IPS DF 4.7 (cell line): Measurements from ENCODE around the gene NUP205.

Experiments
- DNase-seq: peaks from one replicate; pipeline ENCODE4 v3.0.0-alpha.2; 2013; ENCODE audit warnings: low spot score; ENCODE audit errors: extremely low read depth

Gene NUP205

DNA sequence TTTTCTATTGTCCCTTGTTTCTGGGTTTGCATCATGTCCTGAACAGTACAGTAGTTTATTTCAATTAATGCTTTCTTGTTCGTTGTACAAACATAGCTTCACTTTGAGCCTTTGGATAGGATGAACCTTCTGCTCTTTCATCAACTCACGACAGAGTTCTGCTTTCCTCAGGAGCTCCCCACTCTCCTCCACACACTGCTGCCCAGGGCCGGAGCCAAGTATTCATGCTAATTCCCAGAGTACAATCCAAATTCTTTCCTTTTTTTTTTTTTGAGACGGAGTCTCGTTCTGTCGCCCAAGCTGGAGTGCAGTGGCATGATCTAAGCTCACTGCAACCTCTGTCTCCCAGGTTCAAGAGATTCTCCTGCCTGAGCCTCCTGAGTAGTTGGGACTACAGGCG is 7.5 kb upstream of the NUP205 start:
- DNase-seq = no peak

DNA sequence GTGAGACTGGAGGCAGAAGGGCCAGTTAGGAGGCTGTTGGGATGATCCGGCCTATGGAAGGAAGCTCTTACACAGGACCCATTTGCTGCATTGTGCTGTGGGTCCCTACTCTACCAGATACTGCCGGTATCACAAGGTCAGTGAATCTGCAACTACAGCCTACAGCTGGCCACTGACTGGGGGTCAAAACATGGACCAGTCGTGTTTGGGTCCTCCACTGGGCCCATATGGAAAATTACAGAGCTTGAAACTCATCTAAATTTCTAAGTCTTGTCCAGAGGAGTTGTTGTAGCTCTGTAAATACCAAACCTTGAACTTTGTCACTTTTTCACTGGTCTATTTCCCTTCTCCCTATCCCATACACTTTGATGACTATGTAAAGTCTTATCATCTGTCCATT is 5.6 kb upstream of the NUP205 start:
- DNase-seq = no peak

DNA sequence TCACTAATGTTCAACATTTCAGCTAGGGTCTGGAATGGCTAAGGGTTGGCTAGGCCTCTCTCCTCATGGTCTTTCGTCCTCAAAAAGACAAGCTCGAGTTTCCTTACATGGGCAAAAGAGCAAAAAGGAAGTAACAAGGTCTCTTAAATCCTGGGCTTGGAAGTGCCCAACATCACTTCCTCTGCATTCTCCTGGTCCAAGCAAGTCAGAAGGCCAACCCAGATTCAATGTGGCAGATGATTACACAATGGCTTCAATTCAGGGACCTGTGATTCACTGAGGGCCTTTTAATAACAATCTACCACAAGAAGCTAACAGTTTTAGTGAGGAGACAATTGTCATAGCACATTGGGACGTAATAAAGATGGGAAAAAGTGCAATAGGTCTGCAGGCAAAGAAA is 4.4 kb upstream of the NUP205 start:
- DNase-seq = no peak

DNA sequence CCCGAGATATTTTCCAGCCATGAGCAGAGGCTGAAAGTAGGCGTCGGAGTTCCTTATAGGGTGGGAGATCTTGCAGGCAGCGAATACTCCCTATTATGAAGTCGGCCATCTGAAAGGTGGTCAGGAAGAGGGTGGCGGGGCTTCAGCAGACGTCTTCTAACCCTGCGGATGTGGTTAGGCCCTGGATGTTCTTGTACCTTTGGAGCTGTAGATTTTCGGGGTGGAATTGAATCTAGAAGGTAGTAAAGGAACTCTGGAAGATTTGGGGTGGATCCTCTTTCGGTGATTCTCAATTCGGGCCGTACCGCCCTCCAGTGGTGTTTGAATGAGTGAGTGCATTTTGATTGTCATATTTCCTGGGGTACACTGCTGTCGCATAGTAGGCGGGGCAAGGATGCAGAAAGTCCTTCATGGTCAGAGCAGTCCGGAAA is 635 bp downstream of the NUP205 start:
- DNase-seq = no peak

DNA sequence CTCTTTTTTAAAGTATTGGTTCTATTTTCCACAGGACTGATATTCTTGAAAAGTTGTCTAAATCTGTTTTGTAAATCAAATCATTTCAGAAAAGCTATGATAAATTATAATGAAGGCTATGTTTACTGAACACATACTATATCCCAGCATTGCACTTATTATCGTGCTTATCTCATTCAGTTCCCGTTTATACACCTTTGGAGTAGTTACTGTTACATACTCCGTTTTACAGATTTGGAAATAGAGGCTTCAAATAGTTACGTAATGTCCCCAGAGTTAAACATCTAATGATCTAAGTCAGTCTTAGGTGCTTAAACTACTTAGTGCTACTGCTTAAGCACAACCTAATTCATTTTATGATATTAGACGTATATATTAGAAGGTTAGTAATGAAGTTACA is 1.2 kb downstream of the NUP205 start:
- no peak for DNase-seq

DNA sequence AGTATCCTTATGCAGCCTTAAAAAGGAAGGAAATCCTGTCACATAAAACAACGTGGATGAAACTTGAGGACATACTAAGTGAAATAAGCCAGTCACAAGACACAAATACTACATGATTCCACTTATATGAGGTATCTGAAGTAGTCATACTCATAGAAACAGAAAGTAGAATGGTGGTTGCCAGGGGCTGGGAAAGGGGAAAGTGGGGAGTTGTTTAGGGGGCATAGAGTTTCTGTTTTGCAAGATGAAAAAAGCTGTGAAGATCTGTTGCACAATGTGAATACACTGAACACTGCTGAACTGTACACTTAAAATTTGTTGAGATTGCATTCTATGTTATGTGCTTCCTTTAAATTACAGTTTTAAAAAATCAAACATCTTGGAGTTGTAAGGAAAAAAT is 2.9 kb downstream of the NUP205 start:
- no peak for DNase-seq

DNA sequence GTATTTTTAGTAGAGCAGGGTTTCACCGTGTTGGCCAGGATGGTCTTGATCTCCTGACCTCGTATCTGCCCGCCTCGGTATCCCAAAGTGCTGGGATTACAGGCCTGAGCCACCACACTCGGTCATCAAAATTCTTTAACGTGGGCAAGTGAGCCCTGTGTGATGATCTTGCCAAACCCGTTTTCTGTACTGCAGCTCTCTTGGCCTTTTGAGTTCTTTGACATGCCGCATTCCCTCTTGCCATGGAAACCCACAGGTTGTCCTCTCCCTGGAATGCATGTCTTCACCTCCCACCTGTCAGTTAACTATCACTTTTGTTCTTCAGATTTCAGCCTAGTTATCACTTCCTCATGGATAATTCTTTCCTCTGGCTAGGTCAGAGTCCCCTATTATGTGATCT is 5.0 kb downstream of the NUP205 start:
- no peak for DNase-seq

DNA sequence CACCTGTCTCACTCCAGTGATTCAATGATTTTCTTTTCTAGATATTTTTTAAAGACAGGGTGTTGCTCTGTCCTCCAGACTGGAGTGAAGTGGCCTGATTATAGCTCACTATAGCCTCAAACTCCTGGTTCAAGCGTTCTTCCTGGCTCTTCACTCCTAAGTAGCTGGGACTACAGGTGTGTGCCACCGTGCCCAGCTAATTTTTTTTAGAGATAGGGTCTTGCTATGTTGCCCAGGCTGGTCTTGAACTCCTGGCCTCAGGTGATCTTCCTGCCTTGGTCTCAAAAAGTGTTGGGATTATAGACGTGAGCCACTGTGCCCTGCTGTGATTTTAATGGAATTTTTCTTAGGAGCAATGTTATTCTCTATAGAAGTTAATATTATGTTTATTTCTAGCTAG is 14.1 kb downstream of the NUP205 start:
- DNase-seq = no peak

DNA sequence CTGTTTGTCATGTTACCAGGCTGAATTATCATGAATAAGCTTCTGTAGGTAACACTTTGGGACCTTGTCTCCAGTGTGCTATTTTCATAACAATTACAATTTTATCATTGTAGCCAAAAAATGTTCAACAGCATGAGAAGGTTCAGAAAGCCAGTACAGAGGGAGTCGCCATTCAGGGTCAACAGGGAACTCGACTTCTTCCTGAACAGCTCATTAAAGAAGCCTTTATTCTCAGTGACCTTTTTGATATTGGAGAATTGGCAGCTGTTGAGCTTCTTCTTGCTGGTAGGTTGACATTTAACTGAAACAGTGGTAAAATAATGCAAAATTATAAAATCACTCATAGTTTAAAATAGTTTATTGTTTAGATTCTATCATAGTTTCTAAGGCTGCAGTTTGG is 15.8 kb downstream of the NUP205 start:
- no peak for DNase-seq

DNA sequence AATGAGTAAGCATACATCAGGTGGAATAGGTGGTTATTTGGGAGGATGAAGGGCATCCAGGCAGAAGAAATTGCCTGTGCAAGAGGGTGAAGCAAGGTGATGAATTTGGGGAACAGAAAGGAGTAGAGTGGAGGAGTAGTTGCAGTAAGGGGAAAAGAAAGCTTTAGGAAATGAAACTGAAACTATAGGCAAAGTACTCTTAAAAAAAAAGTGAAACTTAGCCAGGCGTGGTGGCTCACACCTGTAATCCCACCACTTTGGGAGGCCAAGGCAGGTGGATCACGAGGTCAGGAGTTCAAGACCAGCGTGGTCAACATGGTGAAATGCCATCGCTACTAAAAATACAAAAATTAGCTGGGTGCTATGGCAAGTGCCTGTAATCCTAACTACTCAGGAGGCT is 17.6 kb downstream of the NUP205 start:
- no peak for DNase-seq

DNA sequence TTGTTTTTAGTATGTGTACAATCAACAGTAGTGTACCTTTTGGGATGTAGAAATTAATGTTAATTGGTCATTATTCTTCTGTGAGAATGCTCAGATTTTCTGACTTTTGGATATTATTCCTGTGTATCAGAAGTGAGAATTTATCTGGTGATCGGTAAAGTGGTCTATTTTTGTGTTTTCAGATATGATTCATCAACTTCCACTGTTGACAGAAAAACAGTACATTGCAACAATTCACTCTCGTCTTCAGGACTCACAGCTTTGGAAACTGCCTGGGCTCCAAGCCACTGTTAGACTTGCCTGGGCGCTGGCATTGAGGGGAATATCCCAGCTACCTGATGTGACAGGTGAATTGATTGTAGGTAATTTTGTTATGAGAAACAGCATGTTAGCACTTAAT is 20.9 kb downstream of the NUP205 start:
- DNase-seq = no peak

DNA sequence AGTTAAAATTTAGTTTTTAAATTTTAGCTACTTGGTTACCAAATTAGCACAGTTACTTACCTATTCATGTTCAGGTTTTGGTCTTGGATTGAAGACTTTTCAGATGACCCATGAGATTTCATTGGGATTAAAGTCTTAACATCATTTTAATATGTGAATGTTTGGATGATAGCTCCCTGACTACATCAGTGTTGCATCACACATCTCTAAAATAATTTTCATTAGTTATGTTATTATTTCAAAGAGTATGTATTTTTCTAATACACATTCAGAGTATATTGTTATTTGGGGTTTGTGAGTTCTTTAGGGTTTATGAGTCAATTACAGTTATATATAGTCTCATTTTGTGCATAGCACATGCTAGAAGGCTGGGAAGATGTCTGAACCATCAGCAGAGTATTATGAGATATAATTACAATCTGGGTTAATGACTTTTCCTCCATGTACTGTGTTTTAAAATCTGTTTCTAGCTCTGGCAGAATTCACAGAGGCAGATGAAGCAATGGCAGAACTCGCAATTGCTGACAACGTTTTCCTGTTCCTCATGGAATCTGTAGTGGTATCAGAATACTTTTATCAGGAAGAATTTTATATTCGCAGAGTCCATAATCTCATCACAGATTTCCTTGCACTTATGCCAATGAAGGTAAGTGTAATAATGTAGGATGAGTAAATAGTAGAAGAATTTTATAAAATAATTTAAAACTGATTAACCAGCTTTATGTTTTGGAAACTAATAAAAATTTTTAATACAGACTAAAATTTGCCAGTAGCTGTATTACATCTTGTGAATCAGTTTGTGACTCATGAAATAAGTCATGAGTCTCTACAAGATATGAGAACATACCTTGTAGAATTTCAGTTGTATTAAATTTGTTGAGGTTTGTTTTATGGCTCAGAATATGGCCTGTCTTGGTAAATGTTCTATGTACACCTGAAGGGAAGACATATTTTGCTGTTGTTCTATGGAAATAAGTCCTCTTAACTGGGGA is 26.9 kb downstream of the NUP205 start:
- no peak for DNase-seq

DNA sequence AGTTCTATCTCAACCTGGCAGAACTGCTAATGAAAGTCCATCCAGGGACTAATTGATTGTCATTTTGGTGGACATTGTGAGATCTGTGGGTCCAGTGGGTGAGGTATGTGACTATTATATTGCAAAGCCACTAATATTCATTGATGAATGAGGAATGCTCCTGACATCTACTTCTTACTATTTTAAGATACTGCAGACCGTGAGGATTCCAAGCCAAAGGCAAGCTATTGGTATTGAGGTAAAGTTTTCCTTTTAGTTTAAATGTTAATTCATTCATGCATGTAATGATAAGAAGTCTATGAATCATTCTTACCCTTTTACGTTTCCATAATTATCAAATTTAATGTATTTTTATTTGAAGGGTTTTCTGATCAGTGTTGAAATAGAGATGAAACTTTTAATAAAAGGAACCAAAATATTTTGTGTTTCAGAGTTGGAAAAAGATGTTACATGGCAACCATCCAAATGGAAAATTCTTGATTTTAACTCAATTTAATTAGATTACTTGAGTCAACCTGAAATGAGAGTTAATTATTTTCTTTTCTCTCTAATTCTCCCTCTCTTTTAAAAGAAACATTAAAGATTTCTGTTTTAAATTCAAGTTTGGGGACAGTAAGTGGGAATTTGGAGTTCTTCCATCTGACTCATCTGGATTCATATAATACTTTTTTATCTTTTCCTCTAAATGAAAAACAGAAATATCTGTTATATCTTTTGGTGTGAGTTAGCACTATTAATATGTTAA is 39.6 kb downstream of the NUP205 start:
- DNase-seq = no peak

DNA sequence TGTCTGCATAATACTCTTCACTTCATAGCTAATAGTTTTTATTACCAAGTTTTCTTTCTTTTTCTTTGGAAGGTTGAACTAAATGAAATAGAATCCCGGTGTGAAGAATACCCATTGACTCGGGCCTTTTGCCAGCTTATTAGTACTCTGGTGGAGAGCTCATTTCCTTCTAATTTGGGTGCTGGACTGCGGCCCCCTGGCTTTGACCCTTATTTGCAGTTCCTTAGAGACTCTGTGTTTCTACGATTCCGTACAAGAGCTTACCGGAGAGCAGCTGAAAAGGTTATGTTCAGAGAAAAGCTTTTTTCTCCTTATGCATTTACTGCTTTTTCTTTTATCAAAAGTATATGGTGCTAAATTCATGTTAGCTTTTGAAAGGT is 40.2 kb downstream of the NUP205 start:
- no peak for DNase-seq

DNA sequence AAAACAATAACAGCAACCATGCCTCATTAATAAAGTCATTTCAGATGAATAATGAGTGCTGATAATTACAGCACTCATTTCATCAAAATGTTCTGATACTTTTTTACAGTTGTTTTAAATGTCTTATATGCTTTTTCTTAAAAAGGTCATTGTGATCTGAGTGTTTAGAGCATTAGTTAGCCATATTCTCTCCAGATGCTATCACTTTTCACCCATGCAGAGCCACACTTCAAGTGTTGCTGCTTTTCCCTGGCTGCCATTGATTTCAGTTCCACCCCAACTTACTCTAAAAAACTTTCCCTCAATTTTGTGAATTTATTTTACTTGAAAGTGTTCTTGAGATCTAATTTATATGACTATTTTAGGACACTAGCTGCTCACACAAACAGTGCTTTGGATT is 41.8 kb downstream of the NUP205 start:
- no peak for DNase-seq

DNA sequence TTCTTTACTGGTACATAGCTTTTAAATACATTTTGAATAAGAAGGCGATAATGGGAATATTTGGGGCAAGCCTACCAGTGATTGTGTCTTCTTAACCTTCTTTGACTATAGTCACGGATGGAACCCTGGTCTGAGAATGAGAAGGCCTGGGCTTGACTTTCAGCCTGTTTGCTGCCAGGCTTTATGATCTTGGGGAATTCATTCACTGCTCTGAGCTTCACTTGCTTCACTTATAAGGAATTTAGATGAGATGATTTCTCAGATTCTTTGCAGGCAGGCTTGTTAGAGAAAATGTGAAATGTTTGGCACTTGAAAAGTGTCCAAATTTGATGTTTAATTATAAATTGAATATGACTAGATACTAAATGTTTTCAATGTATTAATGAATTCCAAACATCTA is 42.5 kb downstream of the NUP205 start:
- DNase-seq = no peak

DNA sequence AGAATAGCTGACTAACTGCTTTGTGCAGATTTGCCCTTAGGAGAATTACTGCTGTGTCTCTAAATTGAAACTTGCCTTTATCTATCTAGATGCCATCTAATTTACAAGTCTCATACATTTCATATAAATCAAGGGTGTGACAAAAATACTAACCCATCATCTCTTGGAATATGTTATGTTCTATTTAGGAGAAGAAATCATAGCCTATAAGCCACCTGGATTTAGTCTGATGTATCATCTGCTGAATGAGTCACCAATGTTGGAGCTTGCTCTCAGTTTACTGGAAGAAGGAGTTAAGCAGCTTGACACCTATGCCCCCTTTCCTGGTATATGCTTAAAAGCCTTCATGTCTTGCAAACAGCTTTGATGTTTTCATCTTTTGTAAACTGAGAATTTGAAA is 43.5 kb downstream of the NUP205 start:
- DNase-seq = no peak

DNA sequence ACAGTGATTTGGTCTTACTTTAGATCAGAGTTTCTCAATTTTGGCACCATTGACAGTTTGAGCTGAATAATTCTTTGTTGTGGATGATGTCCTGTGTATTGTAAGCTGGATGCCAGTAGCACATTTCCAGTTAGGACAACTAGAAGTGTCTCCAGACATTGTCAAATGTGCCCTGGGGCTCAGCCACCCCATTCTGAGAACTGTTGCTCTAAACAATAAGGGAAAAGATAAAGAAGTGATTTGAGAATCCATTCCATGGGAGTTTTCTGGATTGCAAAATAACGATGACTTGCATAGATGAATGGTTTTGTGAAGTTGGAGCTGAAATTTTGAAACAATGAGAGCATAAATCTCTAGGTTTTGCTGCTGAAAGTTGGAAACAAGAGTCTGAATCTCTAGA is 44.6 kb downstream of the NUP205 start:
- no peak for DNase-seq

DNA sequence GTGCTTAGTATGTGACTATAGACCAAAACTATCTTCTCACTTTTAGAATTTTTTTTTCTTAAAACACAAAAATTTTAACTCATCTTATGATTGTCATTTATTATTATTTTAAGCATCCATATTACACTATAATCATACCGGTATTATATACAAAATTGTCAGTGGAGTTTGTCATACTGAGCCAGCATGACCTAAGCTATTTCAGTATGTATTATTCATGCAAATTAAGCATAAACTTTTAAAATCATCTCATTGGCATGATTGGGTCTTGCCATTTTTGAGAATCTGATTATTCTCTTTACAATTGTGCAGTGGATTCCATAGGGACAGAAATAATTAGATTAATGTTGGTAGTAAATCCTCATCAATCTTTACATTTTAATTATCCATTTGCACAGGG is 58.4 kb downstream of the NUP205 start:
- DNase-seq = no peak

DNA sequence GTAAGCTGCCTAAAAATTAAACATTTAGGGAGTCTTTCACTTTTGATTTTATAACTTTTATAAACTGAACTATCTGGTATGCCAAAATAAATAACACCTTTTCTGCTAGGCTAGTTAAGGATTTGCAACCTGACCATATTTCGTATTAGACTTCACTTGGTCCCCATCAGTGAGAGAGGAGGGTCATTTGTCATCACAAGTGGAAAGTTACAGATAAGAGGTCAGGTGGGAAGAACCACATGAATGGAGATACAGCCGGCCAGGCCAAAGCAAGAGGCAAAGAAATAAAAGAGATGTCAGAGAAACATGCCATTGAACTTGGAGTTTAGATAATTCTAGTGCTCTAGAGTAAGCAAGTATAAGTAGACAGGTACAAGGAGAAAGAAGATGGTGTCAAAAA is 60.1 kb downstream of the NUP205 start:
- DNase-seq = no peak

DNA sequence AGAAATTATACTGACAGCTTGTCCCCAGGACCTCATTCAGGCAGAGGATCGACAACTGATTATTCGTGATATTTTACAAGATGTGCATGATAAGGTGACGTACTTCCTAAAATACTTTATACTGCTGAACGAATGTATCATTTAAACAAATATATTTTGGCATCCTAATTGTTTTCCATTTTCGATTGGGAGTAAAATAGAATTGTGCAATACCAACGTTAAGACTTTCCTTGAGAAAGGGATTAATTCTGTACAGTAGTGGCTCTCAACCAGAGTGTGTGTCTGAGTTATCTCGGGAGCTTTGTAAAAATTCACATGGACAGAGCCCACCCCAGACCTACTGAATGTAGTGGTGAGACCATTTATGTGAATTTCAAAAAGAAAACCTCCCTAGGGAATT is 60.8 kb downstream of the NUP205 start:
- no peak for DNase-seq

DNA sequence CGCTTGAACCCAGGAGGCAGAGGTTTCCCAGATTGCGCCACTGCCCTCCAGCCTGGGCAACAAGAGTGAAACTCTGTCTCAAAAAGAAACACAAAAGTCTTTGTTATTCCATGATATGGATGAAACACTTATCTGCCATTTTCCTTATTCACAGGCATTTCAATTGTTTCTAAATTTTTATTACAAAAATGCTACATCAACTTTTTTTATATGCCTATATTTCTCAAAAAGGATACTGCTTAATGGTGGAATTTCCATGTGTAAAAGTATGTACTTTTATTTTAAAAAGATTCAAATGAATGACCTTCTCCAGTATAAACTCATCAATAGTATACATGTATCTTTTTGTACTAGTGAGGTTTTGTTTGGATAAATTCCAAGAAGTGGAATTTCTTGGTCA is 62.7 kb downstream of the NUP205 start:
- no peak for DNase-seq
